ENCODE data around the gene MAZ. TPM values are rescaled to one million over a fixed set of nuclear protein-coding genes. Genes with fewer than 3 reads are reported as not detected.

The MAZ gene
- total RNA-seq, 1 experiment from 2014 or later, result 426 TPM

DNA sequence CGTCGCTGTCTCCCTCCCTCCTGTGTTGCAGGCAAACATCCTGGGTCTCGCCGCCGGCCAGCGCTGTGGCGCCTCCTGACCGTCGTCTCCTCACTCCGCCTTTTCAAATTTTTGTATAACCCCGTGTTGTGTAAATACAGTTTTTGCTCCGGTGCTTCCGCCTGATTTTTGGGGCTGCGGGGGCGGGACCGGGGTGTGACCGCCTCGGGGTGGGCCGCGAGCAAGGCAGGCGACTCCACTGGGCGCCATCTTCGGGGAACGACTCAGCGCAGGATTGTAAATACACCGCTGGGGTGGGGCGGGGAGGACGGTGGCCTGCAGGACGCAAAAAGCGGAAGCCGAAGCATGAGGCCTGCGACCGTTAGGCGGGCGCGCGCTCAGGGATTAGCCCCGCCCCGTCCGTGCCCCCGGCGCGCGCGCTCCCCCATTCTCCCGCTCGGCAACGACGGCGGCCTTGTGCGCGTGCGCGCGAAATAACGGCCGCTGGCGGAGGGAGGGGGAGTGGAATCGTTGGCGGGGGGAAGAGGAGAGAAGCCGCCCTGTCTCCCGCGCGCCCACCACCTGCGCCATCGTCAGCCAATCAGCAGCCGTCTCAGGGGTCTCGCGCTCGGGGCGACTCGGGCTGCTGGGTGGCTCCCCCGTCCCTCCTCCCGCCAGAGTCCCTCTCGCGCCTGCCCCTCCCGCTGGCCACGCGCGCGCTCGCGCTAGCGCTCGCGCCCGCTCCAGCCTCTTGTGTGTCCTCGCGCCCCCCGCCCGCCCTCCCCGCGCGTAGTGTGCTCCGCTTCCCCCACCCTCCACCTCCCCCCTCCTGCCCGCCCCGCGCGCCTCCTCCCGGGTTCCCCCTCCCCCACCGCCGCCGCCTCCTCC, 864 bp upstream of the MAZ start:
- DNase-seq (ENCODE audit: low read depth, low spot score), result no peak
- Histone ChIP-seq H3K9me3 (ENCODE audit: control insufficient read depth, insufficient read depth, low read depth, low read length) (no peaks in the 10 kb centered on the region), H3K36me3 (ENCODE audit: control insufficient read depth, insufficient read depth, low read length) (peaks cover 12% of the 10 kb centered on the region), H3K27me3 (ENCODE audit: control insufficient read depth, insufficient read depth, low read length) (no peaks in the 10 kb centered on the region), H3K27ac (ENCODE audit: low read length) (peak overlapping the region; percentile 97), H3K4me1 (ENCODE audit: control insufficient read depth, insufficient read depth, low read length) (peaks cover 28% of the 10 kb centered on the region), H3K4me3 (ENCODE audit: low read depth in 2 of 2, low read length in 2 of 2) (peak overlapping the region; percentile 57 to 69)
- ChIA-PET CTCF (no interaction called here), POLR2A (interaction anchor here (0.7 kb wide), 1 partner anchor 15 kb away, joined by 4 read pairs; no protein-coding TSS in a partner anchor)
- in situ Hi-C loops (cut with HindIII; ENCODE audit: low pct_unique_long_range_greater_than_20kb, low sequenced_read_pairs), result no loop called here
- peak; percentile 69 for ATAC-seq
- TF ChIP-seq, protein P1, sequence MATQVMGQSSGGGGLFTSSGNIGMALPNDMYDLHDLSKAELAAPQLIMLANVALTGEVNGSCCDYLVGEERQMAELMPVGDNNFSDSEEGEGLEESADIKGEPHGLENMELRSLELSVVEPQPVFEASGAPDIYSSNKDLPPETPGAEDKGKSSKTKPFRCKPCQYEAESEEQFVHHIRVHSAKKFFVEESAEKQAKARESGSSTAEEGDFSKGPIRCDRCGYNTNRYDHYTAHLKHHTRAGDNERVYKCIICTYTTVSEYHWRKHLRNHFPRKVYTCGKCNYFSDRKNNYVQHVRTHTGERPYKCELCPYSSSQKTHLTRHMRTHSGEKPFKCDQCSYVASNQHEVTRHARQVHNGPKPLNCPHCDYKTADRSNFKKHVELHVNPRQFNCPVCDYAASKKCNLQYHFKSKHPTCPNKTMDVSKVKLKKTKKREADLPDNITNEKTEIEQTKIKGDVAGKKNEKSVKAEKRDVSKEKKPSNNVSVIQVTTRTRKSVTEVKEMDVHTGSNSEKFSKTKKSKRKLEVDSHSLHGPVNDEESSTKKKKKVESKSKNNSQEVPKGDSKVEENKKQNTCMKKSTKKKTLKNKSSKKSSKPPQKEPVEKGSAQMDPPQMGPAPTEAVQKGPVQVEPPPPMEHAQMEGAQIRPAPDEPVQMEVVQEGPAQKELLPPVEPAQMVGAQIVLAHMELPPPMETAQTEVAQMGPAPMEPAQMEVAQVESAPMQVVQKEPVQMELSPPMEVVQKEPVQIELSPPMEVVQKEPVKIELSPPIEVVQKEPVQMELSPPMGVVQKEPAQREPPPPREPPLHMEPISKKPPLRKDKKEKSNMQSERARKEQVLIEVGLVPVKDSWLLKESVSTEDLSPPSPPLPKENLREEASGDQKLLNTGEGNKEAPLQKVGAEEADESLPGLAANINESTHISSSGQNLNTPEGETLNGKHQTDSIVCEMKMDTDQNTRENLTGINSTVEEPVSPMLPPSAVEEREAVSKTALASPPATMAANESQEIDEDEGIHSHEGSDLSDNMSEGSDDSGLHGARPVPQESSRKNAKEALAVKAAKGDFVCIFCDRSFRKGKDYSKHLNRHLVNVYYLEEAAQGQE (IDR thresholded peaks at IDR 0.05; ENCODE audit: insufficient read depth in 1 of 2, low read depth in 2 of 2, low read length in 1 of 2), result peak in 1 of 2 experiments; percentile 31; a peak in 1 of 4 replicates
- TF ChIP-seq, protein P2, sequence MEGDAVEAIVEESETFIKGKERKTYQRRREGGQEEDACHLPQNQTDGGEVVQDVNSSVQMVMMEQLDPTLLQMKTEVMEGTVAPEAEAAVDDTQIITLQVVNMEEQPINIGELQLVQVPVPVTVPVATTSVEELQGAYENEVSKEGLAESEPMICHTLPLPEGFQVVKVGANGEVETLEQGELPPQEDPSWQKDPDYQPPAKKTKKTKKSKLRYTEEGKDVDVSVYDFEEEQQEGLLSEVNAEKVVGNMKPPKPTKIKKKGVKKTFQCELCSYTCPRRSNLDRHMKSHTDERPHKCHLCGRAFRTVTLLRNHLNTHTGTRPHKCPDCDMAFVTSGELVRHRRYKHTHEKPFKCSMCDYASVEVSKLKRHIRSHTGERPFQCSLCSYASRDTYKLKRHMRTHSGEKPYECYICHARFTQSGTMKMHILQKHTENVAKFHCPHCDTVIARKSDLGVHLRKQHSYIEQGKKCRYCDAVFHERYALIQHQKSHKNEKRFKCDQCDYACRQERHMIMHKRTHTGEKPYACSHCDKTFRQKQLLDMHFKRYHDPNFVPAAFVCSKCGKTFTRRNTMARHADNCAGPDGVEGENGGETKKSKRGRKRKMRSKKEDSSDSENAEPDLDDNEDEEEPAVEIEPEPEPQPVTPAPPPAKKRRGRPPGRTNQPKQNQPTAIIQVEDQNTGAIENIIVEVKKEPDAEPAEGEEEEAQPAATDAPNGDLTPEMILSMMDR (IDR thresholded peaks at IDR 0.05), result no peak
- TF ChIP-seq SIN3A (IDR thresholded peaks at IDR 0.05; ENCODE audit: borderline replicate concordance, insufficient read depth, low read depth, low read length) (peak; percentile 95; the same call in 1 of the 2 replicates), TCF7L2 (IDR thresholded peaks at IDR 0.05; ENCODE audit: low read depth, low read length) (no peak), POLR2AphosphoS5 (IDR thresholded peaks at IDR 0.05; ENCODE audit: low read depth, low read length) (peak; percentile 92)
- intact Hi-C loops (cut with micrococcal nuclease; ENCODE audit: unreplicated experiment), result no loop called here
- BruUV-seq (replicated peaks), result no TSS peak

DNA sequence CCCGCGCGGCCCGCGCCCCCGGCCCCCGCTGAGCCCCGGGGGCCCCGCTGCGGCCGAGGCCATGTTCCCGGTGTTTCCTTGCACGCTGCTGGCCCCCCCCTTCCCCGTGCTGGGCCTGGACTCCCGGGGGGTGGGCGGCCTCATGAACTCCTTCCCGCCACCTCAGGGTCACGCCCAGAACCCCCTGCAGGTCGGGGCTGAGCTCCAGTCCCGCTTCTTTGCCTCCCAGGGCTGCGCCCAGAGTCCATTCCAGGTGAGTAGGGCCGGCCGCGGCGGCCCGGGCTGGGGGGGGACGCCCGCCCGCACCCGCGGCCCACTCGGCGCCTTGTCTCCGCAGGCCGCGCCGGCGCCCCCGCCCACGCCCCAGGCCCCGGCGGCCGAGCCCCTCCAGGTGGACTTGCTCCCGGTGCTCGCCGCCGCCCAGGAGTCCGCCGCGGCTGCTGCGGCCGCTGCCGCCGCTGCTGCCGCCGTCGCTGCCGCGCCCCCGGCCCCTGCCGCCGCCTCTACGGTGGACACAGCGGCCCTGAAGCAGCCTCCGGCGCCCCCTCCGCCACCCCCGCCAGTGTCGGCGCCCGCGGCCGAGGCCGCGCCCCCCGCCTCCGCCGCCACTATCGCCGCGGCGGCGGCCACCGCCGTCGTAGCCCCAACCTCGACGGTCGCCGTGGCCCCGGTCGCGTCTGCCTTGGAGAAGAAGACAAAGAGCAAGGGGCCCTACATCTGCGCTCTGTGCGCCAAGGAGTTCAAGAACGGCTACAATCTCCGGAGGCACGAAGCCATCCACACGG, 504 bp downstream of the MAZ start:
- H3K4me3 ChIP-seq (ENCODE audit: low read depth in 2 of 2, low read length in 2 of 2), result peak overlapping the region; percentile 83 to 89
- ChIA-PET CTCF (interaction anchor here (0.5 kb wide), 1 partner anchor 112 kb away, joined by 6 read pairs; no protein-coding TSS in a partner anchor), POLR2A (interaction anchor here (0.5 to 1.3 kb wide), 3 partner anchors 17 to 966 kb away, joined by 3 to 9 read pairs (median 5); no protein-coding TSS in a partner anchor)
- in situ Hi-C loops (cut with HindIII; ENCODE audit: low pct_unique_long_range_greater_than_20kb, low sequenced_read_pairs) (no loop called here), intact Hi-C loops (cut with micrococcal nuclease; ENCODE audit: unreplicated experiment) (no loop called here)
- ATAC-seq (peak; percentile 40), DNase-seq (ENCODE audit: low read depth, low spot score) (no peak)
- peaks cover 33% of the 10 kb centered on the region for H3K4me1 ChIP-seq (ENCODE audit: control insufficient read depth, insufficient read depth, low read length)
- H3K9me3 ChIP-seq (ENCODE audit: control insufficient read depth, insufficient read depth, low read depth, low read length), result no peaks in the 10 kb centered on the region
- peaks cover 11% of the 10 kb centered on the region; the same call in 1 of the 2 replicates for H3K36me3 ChIP-seq (ENCODE audit: control insufficient read depth, insufficient read depth, low read length)
- BruUV-seq (replicated peaks), result no TSS peak
- H3K27me3 ChIP-seq (ENCODE audit: control insufficient read depth, insufficient read depth, low read length), result no peaks in the 10 kb centered on the region
- peak overlapping the region; percentile 83 for H3K27ac ChIP-seq (ENCODE audit: low read length)
- no peak for TF ChIP-seq TCF7L2 (IDR thresholded peaks at IDR 0.05; ENCODE audit: low read depth, low read length)
- peak; percentile 79 for TF ChIP-seq POLR2AphosphoS5 (IDR thresholded peaks at IDR 0.05; ENCODE audit: low read depth, low read length)
- TF ChIP-seq, protein P2 (IDR thresholded peaks at IDR 0.05), result no peak
- TF ChIP-seq SIN3A (IDR thresholded peaks at IDR 0.05; ENCODE audit: borderline replicate concordance, insufficient read depth, low read depth, low read length), result no peak
- TF ChIP-seq, protein P1 (IDR thresholded peaks at IDR 0.05; ENCODE audit: insufficient read depth in 1 of 2, low read depth in 2 of 2, low read length in 1 of 2), result 0 out of 4 replicates have a peak, but pooled peaks of 1 of the 2 experiments have one; percentile 16
